Inferior parietal cortex (tissue), 1 donor: ENCODE measurements around the gene RNF213.
"Not testable (repeated sequence)": the region's sequence is repeated elsewhere in the genome, so short reads cannot be mapped to it uniquely, and the experiment has no call there.

Source experiments
- DNase-seq: peaks from one replicate; pipeline ENCODE4 v3.0.0-alpha.2; 2016; ENCODE audit errors: extremely low spot score

RNF213 gene

GRCh38 chr17:80318166-80318565, 57.5 kb downstream of the RNF213 start:
- no peak for DNase-seq

- DNase-seq, result no peak
Observed at GRCh38 chr17:80319262-80319998, 58.8 kb downstream of the RNF213 start.

- no peak for DNase-seq
Observed at GRCh38 chr17:80319999-80320344, 59.3 kb downstream of the RNF213 start.

- DNase-seq, result no peak
Observed at GRCh38 chr17:80320496-80320895, 59.8 kb downstream of the RNF213 start.

GRCh38 chr17:80322864-80323263, 62.2 kb downstream of the RNF213 start:
- no peak for DNase-seq

- no peak for DNase-seq
Observed at GRCh38 chr17:80323982-80324381, 63.3 kb downstream of the RNF213 start.

- DNase-seq, result no peak
Observed at GRCh38 chr17:80327518-80327917, 66.9 kb downstream of the RNF213 start.

- no peak for DNase-seq
Observed at GRCh38 chr17:80328634-80329380, 68.2 kb downstream of the RNF213 start.

GRCh38 chr17:80329421-80329820, 68.8 kb downstream of the RNF213 start:
- not testable (repeated sequence) for DNase-seq

GRCh38 chr17:80330276-80330675, 69.6 kb downstream of the RNF213 start:
- no peak for DNase-seq

GRCh38 chr17:80330938-80331337, 70.3 kb downstream of the RNF213 start:
- not testable (repeated sequence) for DNase-seq

- no peak for DNase-seq
Observed at GRCh38 chr17:80331820-80332219, 71.2 kb downstream of the RNF213 start.

GRCh38 chr17:80337195-80337895, 76.7 kb downstream of the RNF213 start:
- no peak for DNase-seq

GRCh38 chr17:80339118-80339517, 78.5 kb downstream of the RNF213 start:
- no peak for DNase-seq

GRCh38 chr17:80339731-80340456, 79.2 kb downstream of the RNF213 start:
- DNase-seq, result no peak

GRCh38 chr17:80345321-80345720, 84.7 kb downstream of the RNF213 start:
- DNase-seq, result no peak

GRCh38 chr17:80345841-80346497, 85.3 kb downstream of the RNF213 start:
- DNase-seq, result no peak

- no peak for DNase-seq
Observed at GRCh38 chr17:80346498-80347275, 86.0 kb downstream of the RNF213 start.

GRCh38 chr17:80347536-80347935, 86.9 kb downstream of the RNF213 start:
- no peak for DNase-seq

- no peak for DNase-seq
Observed at GRCh38 chr17:80347948-80348351, 87.3 kb downstream of the RNF213 start.
